Heart right ventricle (tissue), 16 donors: ENCODE measurements around the gene CD59. TPM values are rescaled to one million over a fixed set of nuclear protein-coding genes. Genes with fewer than 3 reads are reported as not detected.
"Not testable (repeated sequence)": the region's sequence is repeated elsewhere in the genome, so short reads cannot be mapped to it uniquely, and the experiment has no call there.

Source experiments
- ATAC-seq, 8 donors: fragments of 200-7000 bp; cut with Tn5 transposase; one replicate each; pipeline ENCODE4 v1.9.1; 2020; ENCODE audit warnings: mild to moderate bottlenecking in 8 of 8, moderate library complexity in 8 of 8, moderate number of reproducible peaks in 1 of 8
- DNase-seq, 2 donors: peaks; one replicate each; pipeline ENCODE4 v3.0.0-alpha.2; 2020
- H3K27ac ChIP-seq, 10 donors: fragments of 200-600 bp; sonication (generic) in 2 of 10; one replicate each; pipeline versions ENCODE4 v1.5.0 to v1.8.0; 2020 to 2022; ENCODE audit warnings: mild to moderate bottlenecking in 3 of 10
- H3K27me3 ChIP-seq, 7 donors: fragments of 200-600 bp; one replicate each; pipeline ENCODE4 v1.8.0; 2021 to 2022; ENCODE audit warnings: mild to moderate bottlenecking in 2 of 7
- H3K36me3 ChIP-seq, 9 donors: fragments of 200-600 bp; sonication (generic) in 1 of 9; one replicate each; pipeline versions ENCODE4 v1.5.0 to v1.8.0; 2020 to 2022; ENCODE audit warnings: mild to moderate bottlenecking in 2 of 9
- H3K4me1 ChIP-seq, 9 donors: fragments of 200-600 bp; sonication (generic) in 1 of 9; one replicate each; pipeline versions ENCODE4 v1.5.0 to v1.8.0; 2020 to 2022; ENCODE audit warnings: mild to moderate bottlenecking in 4 of 9
- H3K4me3 ChIP-seq, 10 donors: fragments of 200-600 bp; sonication (generic) in 2 of 10; one replicate each; pipeline versions ENCODE4 v1.5.0 to v1.8.0; 2020 to 2022; ENCODE audit warnings: mild to moderate bottlenecking in 7 of 10, moderate library complexity in 2 of 10
- H3K9me3 ChIP-seq, 11 donors: fragments of 200-600 bp in 10 of 11; sonication (generic) in 2 of 11; one replicate each; pipeline versions ENCODE4 v1.5.0 to v1.8.0; 2013 to 2022; ENCODE audit warnings: mild to moderate bottlenecking in 2 of 11, control low read depth in 1 of 11, moderate library complexity in 1 of 11
- CTCF ChIP-seq, 9 donors: fragments of 200-600 bp; sonication (generic) in 2 of 9; IDR thresholded peaks; one replicate each; pipeline versions ENCODE4 v1.5.0 to v1.8.0; 2021 to 2022; ENCODE audit warnings: antibody characterized with exemption in 9 of 9, mild to moderate bottlenecking in 5 of 9, moderate library complexity in 1 of 9
- WGBS, 2 donors: extraction: QIAGEN DNeasy Blood & Tissue Kit; methylation state at CpG; one replicate each; pipeline ENCODE4 v1.1.7; 2013; ENCODE audit warnings: inconsistent platforms in 1 of 2; 5-methylcytosine and 5-hydroxymethylcytosine counted together
- intact Hi-C, 10 donors: fragments of 100-400 bp; cut with DNase I; formaldehyde crosslinking; loops; one replicate each; pipeline versions ENCODE4 v1.11.1 to v1.14.2; 2022
- polyA plus RNA-seq, 2 donors: library from polyadenylated mRNA; stranded (reverse); fragments of 200-250 nt; gene quantifications; one replicate each; pipeline ENCODE4 v1.2.3, GENCODE V29; 2013
- total RNA-seq, 10 donors: library from RNA; stranded (reverse); fragmentation: NEBNext Ultra II Directional in 3 of 10; extraction: Animal tissue kit (Norgen Biotek cat#: 25700) in 3 of 10; gene quantifications; one replicate each; pipeline versions ENCODE4 v1.2.1 to v1.2.4, GENCODE V29; 2021 to 2023
- donor health status: Arrhythmogenic right ventricular cardiomyopathy.
- donor health status: ischemic (EF 13 %, LVEDD 7.1; RV severe dilation, severe dysfunction).
- donor health status: healthy with polysubstance abuse.
- donor health status: DM: no; HTN: yes; CAD: no.
- donor health status: DM: no; HTN: no; CAD: no.
- donor health status: ischemic (EF 25% LVEDD 6.9; RV normal size, moderate dysfunction).
- donor health status: ischemic (EF 25% LVEDD 5.7; RV mildly dilated, moderate dysfunction).
- donor health status: healthy.
- donor health status: DM: yes; HTN: yes; CAD: no.
- donor health status: Ischemic cardiomyopathy.
- donor health status: ischemic (EF 35%, LVEDD 5.7; RV mildly dilated, moderate dysfunction).
- donor health status: nonischemic (EF 11% LVEDD 7.7; RV severe dilation, severe dysfunction).
- donor health status: DM: yes; HTN: yes; CAD: no.
- donor health status: PGD.
- donor health status: ischemic (EF 29% LVEDD 5.4; RV normal size, mild dysfunction).
- donor health status: nonischemic (EF 23%, LVEDD 6.1; RV moderate dilation, normal function).

CD59 gene
- total and polyA plus RNA-seq, 12 donors = 120 to 1,261 (median 753) TPM

- DNase-seq (no peak), ATAC-seq (no peak)
- H3K4me3 ChIP-seq = no peak overlapping the region
- peaks cover 7 to 80% (median 73%) of the 10 kb centered on the region in 9 donors for H3K4me1 ChIP-seq
- intact Hi-C loops = no loop called here
- no peaks in the 10 kb centered on the region for H3K9me3 ChIP-seq
- H3K27me3 ChIP-seq = no peaks in the 10 kb centered on the region
- 11 to 22% methylated on average over 3 of the region's 3 CpGs for WGBS, 2 donors
- H3K27ac ChIP-seq = peak overlapping the region in 3 of 10 donors; percentile 34 to 92 (median 86)
- H3K36me3 ChIP-seq = peaks cover 0 to 96% (median 28%) of the 10 kb centered on the region in 9 donors
- no peak for TF ChIP-seq CTCF (IDR thresholded peaks at IDR 0.05)
Observed at GRCh38 chr11:33709466-33709865, 26.8 kb downstream of the CD59 start.

GRCh38 chr11:33708985-33709384 is 27.2 kb downstream of the CD59 start:
- no peak for DNase-seq
- TF ChIP-seq CTCF (IDR thresholded peaks at IDR 0.05) = no peak
- Histone ChIP-seq H3K4me1 (peaks cover 7 to 81% (median 73%) of the 10 kb centered on the region in 9 donors), H3K36me3 (peaks cover 0 to 91% (median 28%) of the 10 kb centered on the region in 9 donors), H3K9me3 (no peaks in the 10 kb centered on the region), H3K27ac (peak overlapping the region in 3 of 10 donors; percentile 34 to 92 (median 86)), H3K27me3 (no peaks in the 10 kb centered on the region), H3K4me3 (no peak overlapping the region)
- intact Hi-C loops = no loop called here
- WGBS, 2 donors = 80 to 90% methylated on average over 1 of the region's 1 CpG
- no peak for ATAC-seq

- DNase-seq, H3K9me3 ChIP-seq, H3K27me3 ChIP-seq, H3K4me3 ChIP-seq, intact Hi-C loops: not testable (repeated sequence)
- H3K4me1 ChIP-seq = peaks cover 11 to 81% (median 73%) of the 10 kb centered on the region in 9 donors
- ATAC-seq = peak in 7 of 8 donors; percentile 30 to 80 (median 54)
- 71% methylated on average over 1 of the region's 2 CpGs; no CpG with 5 or more reads in 1 of the 2 donors for WGBS, 2 donors
- peak overlapping the region in 9 of 10 donors; percentile 40 to 92 (median 65) for H3K27ac ChIP-seq
- H3K36me3 ChIP-seq = peaks cover 0 to 80% (median 28%) of the 10 kb centered on the region in 9 donors
Observed at GRCh38 chr11:33707831-33708230, 28.4 kb downstream of the CD59 start.

- peak in 1 of 8 donors; percentile 27 for ATAC-seq
- no peak overlapping the region for H3K4me3 ChIP-seq
- H3K4me1 ChIP-seq = peaks cover 20 to 81% (median 76%) of the 10 kb centered on the region in 9 donors
- 67 to 71% methylated on average over 2 of the region's 2 CpGs for WGBS, 2 donors
- intact Hi-C loops = no loop called here
- no peak for TF ChIP-seq CTCF (IDR thresholded peaks at IDR 0.05)
- no peaks in the 10 kb centered on the region for H3K9me3 ChIP-seq
- peaks cover 0 to 71% (median 21%) of the 10 kb centered on the region in 9 donors for H3K36me3 ChIP-seq
- no peak for DNase-seq
- H3K27me3 ChIP-seq = no peaks in the 10 kb centered on the region
- H3K27ac ChIP-seq = peak overlapping the region in 9 of 10 donors; percentile 40 to 92 (median 86)
Observed at GRCh38 chr11:33706966-33707365, 29.3 kb downstream of the CD59 start.

GRCh38 chr11:33706546-33706945 is 29.7 kb downstream of the CD59 start:
- peaks cover 21 to 85% (median 80%) of the 10 kb centered on the region in 9 donors for H3K4me1 ChIP-seq
- no peak for ATAC-seq
- peak overlapping the region in 9 of 10 donors; percentile 40 to 92 (median 86) for H3K27ac ChIP-seq
- H3K4me3 ChIP-seq = no peak overlapping the region
- intact Hi-C loops = no loop called here
- H3K27me3 ChIP-seq = no peaks in the 10 kb centered on the region
- no peak for TF ChIP-seq CTCF (IDR thresholded peaks at IDR 0.05)
- peaks cover 0 to 67% (median 20%) of the 10 kb centered on the region in 9 donors for H3K36me3 ChIP-seq
- 55 to 59% methylated on average over 2 of the region's 2 CpGs for WGBS, 2 donors
- no peak for DNase-seq
- no peaks in the 10 kb centered on the region for H3K9me3 ChIP-seq
